Endothelial cell of umbilical vein (primary cell): ENCODE results near the gene AADACL2.

Source experiments
- EZH2 ChIP-seq: IDR thresholded peaks from 2 replicates; pipeline ENCODE4 v1.6.1; 2012; ENCODE audit warnings: borderline replicate concordance, low read depth, mild to moderate bottlenecking, moderate library complexity, low read length, inconsistent platforms; ENCODE audit not compliant: severe bottlenecking
- POLR2A ChIP-seq: IDR thresholded peaks from 2 replicates; pipeline ENCODE4 v1.6.1; 2012; ENCODE audit warnings: low read depth, mild to moderate bottlenecking, control low read depth, low read length
- TF ChIP-seq, protein P1 (sequence below), 2 donors: IDR thresholded peaks; 1 replicate in 1 of 2; 2 replicates in 1 of 2; pipeline ENCODE4 v1.5.1; 2011; ENCODE audit warnings: low read length in 2 of 2, mild to moderate bottlenecking in 2 of 2, moderate library complexity in 2 of 2, control low read depth in 1 of 2, inconsistent platforms in 1 of 2, low read depth in 1 of 2; ENCODE audit not compliant: insufficient read depth in 1 of 2; ENCODE audit errors: extremely low read depth in 1 of 2

DNA sequence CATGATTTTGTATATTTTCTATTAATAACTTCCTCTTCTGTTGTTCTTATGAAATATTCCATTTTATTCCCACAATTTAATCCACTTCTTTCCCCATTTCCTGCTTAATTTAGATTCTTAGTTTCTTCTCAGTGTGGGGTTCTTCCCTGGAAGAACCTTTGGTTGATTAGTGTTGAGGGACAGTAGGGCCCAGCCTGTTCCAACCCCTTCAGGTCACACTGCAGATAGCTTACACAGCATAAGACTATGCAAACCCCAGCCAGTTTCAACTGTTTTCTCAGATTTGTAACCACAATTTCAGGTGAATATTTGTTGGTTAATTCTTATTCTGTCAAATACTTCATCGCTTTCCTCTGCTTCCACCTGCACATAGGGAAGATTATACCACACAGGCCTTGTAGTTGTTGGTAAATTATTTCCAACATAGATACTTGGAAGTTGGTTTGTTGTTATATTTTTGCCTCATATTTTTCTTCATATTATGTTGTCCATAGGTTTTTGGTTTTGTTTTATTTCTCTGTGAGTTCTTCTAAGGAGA is 34.7 kb downstream of the AADACL2 start:
- TF ChIP-seq EZH2 (no peak), POLR2A (no peak)
- TF ChIP-seq, protein P1, sequence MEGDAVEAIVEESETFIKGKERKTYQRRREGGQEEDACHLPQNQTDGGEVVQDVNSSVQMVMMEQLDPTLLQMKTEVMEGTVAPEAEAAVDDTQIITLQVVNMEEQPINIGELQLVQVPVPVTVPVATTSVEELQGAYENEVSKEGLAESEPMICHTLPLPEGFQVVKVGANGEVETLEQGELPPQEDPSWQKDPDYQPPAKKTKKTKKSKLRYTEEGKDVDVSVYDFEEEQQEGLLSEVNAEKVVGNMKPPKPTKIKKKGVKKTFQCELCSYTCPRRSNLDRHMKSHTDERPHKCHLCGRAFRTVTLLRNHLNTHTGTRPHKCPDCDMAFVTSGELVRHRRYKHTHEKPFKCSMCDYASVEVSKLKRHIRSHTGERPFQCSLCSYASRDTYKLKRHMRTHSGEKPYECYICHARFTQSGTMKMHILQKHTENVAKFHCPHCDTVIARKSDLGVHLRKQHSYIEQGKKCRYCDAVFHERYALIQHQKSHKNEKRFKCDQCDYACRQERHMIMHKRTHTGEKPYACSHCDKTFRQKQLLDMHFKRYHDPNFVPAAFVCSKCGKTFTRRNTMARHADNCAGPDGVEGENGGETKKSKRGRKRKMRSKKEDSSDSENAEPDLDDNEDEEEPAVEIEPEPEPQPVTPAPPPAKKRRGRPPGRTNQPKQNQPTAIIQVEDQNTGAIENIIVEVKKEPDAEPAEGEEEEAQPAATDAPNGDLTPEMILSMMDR (IDR thresholded peaks at IDR 0.05; ENCODE audit: extremely low read depth in 1 of 2, insufficient read depth in 1 of 2, low read depth in 1 of 2, low read length in 2 of 2) = no peak
